Heart right ventricle (tissue), 16 donors: ENCODE data around the gene DSCAM. TPM values are rescaled to one million over a fixed set of nuclear protein-coding genes. Genes with fewer than 3 reads are reported as not detected.

Experiments used
- ATAC-seq, 8 donors: fragments of 200-7000 bp; cut with Tn5 transposase; one replicate each; pipeline ENCODE4 v1.9.1; 2020; ENCODE audit warnings: mild to moderate bottlenecking in 8 of 8, moderate library complexity in 8 of 8, moderate number of reproducible peaks in 1 of 8
- DNase-seq, 2 donors: peaks; one replicate each; pipeline ENCODE4 v3.0.0-alpha.2; 2020
- H3K27ac ChIP-seq, 10 donors: fragments of 200-600 bp; sonication (generic) in 2 of 10; one replicate each; pipeline versions ENCODE4 v1.5.0 to v1.8.0; 2020 to 2022; ENCODE audit warnings: mild to moderate bottlenecking in 3 of 10
- H3K27me3 ChIP-seq, 7 donors: fragments of 200-600 bp; one replicate each; pipeline ENCODE4 v1.8.0; 2021 to 2022; ENCODE audit warnings: mild to moderate bottlenecking in 2 of 7
- H3K36me3 ChIP-seq, 9 donors: fragments of 200-600 bp; sonication (generic) in 1 of 9; one replicate each; pipeline versions ENCODE4 v1.5.0 to v1.8.0; 2020 to 2022; ENCODE audit warnings: mild to moderate bottlenecking in 2 of 9
- H3K4me1 ChIP-seq, 9 donors: fragments of 200-600 bp; sonication (generic) in 1 of 9; one replicate each; pipeline versions ENCODE4 v1.5.0 to v1.8.0; 2020 to 2022; ENCODE audit warnings: mild to moderate bottlenecking in 4 of 9
- H3K4me3 ChIP-seq, 10 donors: fragments of 200-600 bp; sonication (generic) in 2 of 10; one replicate each; pipeline versions ENCODE4 v1.5.0 to v1.8.0; 2020 to 2022; ENCODE audit warnings: mild to moderate bottlenecking in 7 of 10, moderate library complexity in 2 of 10
- H3K9me3 ChIP-seq, 11 donors: fragments of 200-600 bp in 10 of 11; sonication (generic) in 2 of 11; one replicate each; pipeline versions ENCODE4 v1.5.0 to v1.8.0; 2013 to 2022; ENCODE audit warnings: mild to moderate bottlenecking in 2 of 11, control low read depth in 1 of 11, moderate library complexity in 1 of 11
- CTCF ChIP-seq, 9 donors: fragments of 200-600 bp; sonication (generic) in 2 of 9; IDR thresholded peaks; one replicate each; pipeline versions ENCODE4 v1.5.0 to v1.8.0; 2021 to 2022; ENCODE audit warnings: antibody characterized with exemption in 9 of 9, mild to moderate bottlenecking in 5 of 9, moderate library complexity in 1 of 9
- WGBS, 2 donors: extraction: QIAGEN DNeasy Blood & Tissue Kit; methylation state at CpG; one replicate each; pipeline ENCODE4 v1.1.7; 2013; ENCODE audit warnings: inconsistent platforms in 1 of 2; 5-methylcytosine and 5-hydroxymethylcytosine counted together
- intact Hi-C, 10 donors: fragments of 100-400 bp; cut with DNase I; formaldehyde crosslinking; loops; one replicate each; pipeline versions ENCODE4 v1.11.1 to v1.14.2; 2022
- polyA plus RNA-seq, 2 donors: library from polyadenylated mRNA; stranded (reverse); fragments of 200-250 nt; gene quantifications; one replicate each; pipeline ENCODE4 v1.2.3, GENCODE V29; 2013
- total RNA-seq, 10 donors: library from RNA; stranded (reverse); fragmentation: NEBNext Ultra II Directional in 3 of 10; extraction: Animal tissue kit (Norgen Biotek cat#: 25700) in 3 of 10; gene quantifications; one replicate each; pipeline versions ENCODE4 v1.2.1 to v1.2.4, GENCODE V29; 2021 to 2023
- donor health status: Arrhythmogenic right ventricular cardiomyopathy.
- donor health status: ischemic (EF 13 %, LVEDD 7.1; RV severe dilation, severe dysfunction).
- donor health status: healthy with polysubstance abuse.
- donor health status: DM: no; HTN: yes; CAD: no.
- donor health status: DM: no; HTN: no; CAD: no.
- donor health status: ischemic (EF 25% LVEDD 6.9; RV normal size, moderate dysfunction).
- donor health status: ischemic (EF 25% LVEDD 5.7; RV mildly dilated, moderate dysfunction).
- donor health status: healthy.
- donor health status: DM: yes; HTN: yes; CAD: no.
- donor health status: Ischemic cardiomyopathy.
- donor health status: ischemic (EF 35%, LVEDD 5.7; RV mildly dilated, moderate dysfunction).
- donor health status: nonischemic (EF 11% LVEDD 7.7; RV severe dilation, severe dysfunction).
- donor health status: DM: yes; HTN: yes; CAD: no.
- donor health status: PGD.
- donor health status: ischemic (EF 29% LVEDD 5.4; RV normal size, mild dysfunction).
- donor health status: nonischemic (EF 23%, LVEDD 6.1; RV moderate dilation, normal function).

The DSCAM gene
- total and polyA plus RNA-seq, 12 donors = 0.03 to 0.04 TPM; not detected in 10

GRCh38 chr21:40839521-40839920 is 7.4 kb downstream of the DSCAM start:
- H3K27ac ChIP-seq = no peak overlapping the region
- ATAC-seq = no peak
- H3K27me3 ChIP-seq = peaks cover 6 to 80% (median 50%) of the 10 kb centered on the region in 7 donors
- no peaks in the 10 kb centered on the region for H3K36me3 ChIP-seq
- no peak for TF ChIP-seq CTCF (IDR thresholded peaks at IDR 0.05)
- H3K4me3 ChIP-seq = no peak overlapping the region
- no peaks in the 10 kb centered on the region for H3K9me3 ChIP-seq
- WGBS, 2 donors = 47 to 49% methylated on average over 2 of the region's 2 CpGs
- no peak for DNase-seq
- H3K4me1 ChIP-seq = peaks cover 0 to 4% (median 0%) of the 10 kb centered on the region in 9 donors
- intact Hi-C loops = no loop called here

DNA sequence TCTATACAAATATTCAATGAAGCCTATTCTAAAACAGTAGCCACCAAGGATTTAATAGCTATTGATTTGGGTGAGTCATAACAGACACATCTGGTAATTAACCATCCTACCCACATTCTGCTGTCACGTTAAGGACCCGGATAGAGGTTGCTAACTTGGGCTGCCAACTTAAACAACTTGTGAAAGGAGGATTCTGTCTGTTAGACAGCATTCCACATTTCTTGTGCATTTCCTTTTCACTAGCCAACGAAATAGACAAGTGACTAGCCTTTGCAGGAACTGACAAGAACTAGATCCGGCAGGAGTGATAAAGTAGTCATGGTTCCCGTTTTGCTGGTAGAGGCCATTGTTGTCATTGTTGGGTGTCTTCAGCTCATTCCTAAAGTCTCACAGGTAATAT is 9.5 kb downstream of the DSCAM start:
- no peak overlapping the region for H3K4me3 ChIP-seq
- H3K27ac ChIP-seq = no peak overlapping the region
- intact Hi-C loops = no loop called here
- no peaks in the 10 kb centered on the region for H3K9me3 ChIP-seq
- 56 to 64% methylated on average over 5 of the region's 5 CpGs for WGBS, 2 donors
- no peak for TF ChIP-seq CTCF (IDR thresholded peaks at IDR 0.05)
- peaks cover 0 to 4% (median 0%) of the 10 kb centered on the region in 9 donors for H3K4me1 ChIP-seq
- no peaks in the 10 kb centered on the region for H3K36me3 ChIP-seq
- DNase-seq (no peak), ATAC-seq (no peak)
- H3K27me3 ChIP-seq = peaks cover 6 to 69% (median 40%) of the 10 kb centered on the region in 7 donors

DNA sequence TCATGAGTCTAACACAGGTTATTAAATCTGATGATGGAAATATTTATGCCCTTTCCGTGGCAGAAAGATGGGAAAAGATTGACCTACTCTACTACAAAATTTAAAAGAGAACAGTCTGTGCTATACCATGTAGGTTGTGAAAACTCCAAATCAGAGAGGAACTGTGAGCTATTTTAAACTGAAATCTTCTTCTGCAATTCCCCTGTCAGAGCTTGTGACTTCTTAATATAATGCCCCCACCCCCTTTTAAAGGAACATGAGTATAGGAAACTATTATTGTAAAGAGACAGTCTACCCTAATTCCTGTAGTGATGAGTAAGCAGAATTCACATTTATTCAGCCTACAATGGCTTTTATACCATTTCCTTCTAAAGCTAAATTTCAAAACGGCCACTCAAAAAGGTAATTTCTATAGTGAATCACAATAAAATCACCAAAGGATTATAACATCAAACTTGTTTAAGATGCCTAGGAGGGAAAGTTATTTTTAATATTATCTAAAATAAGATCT is 11.7 kb downstream of the DSCAM start:
- intact Hi-C loops = no loop called here
- Histone ChIP-seq H3K36me3 (no peaks in the 10 kb centered on the region), H3K9me3 (no peaks in the 10 kb centered on the region), H3K4me1 (no peaks in the 10 kb centered on the region), H3K27ac (no peak overlapping the region), H3K4me3 (no peak overlapping the region), H3K27me3 (peaks cover 0 to 46% (median 18%) of the 10 kb centered on the region in 7 donors)
- TF ChIP-seq CTCF (IDR thresholded peaks at IDR 0.05) = no peak
- 64 to 72% methylated on average over 2 of the region's 2 CpGs for WGBS, 2 donors
- ATAC-seq (no peak), DNase-seq (no peak)

DNA sequence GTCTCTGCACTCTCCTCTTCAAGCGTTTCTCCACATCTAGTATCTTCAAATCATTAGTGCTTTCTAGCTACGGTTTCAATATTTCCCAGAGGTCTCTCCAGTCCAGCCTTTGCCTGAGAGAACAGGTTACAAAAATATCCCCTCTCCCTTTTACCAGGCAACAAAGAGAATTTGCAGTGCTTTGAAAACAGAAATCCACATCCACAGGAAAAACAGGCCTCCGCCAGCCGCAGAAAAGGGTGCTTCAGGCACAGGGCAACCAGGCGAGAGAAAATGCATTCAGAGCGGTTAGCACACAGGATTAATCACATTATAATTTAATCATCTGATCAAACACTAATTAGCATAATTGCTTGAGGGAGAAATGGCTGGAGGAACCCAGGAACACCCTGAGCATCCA is 13.8 kb downstream of the DSCAM start:
- H3K9me3 ChIP-seq = no peaks in the 10 kb centered on the region
- no peaks in the 10 kb centered on the region for H3K36me3 ChIP-seq
- no peak for TF ChIP-seq CTCF (IDR thresholded peaks at IDR 0.05)
- DNase-seq (no peak), ATAC-seq (no peak)
- WGBS, 2 donors = 77 to 85% methylated on average over 6 of the region's 6 CpGs
- H3K4me1 ChIP-seq = no peaks in the 10 kb centered on the region
- no peak overlapping the region for H3K27ac ChIP-seq
- H3K4me3 ChIP-seq = no peak overlapping the region
- peaks cover 0 to 30% (median 8%) of the 10 kb centered on the region in 7 donors for H3K27me3 ChIP-seq
- intact Hi-C loops = no loop called here
